ENCODE measurements around the gene CFAP69. TPM values are rescaled to one million over a fixed set of nuclear protein-coding genes. Genes with fewer than 3 reads are reported as not detected.
A peak's percentile ranks its signal among the peaks of the same experiment; 100 is the strongest.
"Not testable (repeated sequence)": the region's sequence is repeated elsewhere in the genome, so short reads cannot be mapped to it uniquely, and the experiment has no call there.

The CFAP69 gene
- total RNA-seq, 1 experiment from 2014 or later, result 2.0 TPM

DNA sequence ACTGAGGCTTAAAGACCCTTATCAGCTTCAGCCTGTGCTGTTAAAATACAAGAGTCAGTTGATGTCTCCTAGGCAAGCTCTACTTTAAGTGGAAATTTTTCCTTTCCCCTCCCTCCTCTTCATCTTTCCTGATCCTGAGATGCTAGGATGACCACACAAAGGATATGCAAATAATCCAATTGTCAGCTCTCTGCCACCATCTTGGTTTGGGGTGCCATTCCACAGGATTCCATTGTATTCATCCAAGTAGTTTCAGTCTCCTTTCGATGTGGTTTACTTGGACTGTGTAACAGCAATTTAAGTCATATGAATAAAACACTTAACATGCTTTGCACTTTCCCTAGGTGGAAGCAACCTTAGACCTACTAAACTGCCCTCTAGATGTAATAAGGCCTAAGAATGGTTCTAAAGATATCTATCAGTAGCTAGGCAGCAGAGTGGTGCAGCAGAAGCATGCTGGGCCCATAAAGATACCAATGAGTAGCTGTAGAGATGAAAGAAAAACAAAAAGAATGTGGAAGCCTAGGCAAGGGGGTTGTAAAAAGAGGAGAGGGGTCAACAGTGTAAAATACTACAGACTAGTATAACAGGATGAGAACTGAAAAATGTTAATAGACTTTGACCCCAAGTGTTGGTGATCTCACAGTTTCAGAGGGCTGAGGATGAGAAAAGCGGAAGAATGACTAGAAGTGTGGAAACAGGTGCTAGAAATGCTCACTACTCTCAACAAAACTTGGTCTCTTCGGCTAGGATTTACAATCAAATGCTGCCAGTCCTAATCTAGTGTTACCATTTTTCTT lies 2.4 kb upstream of the CFAP69 start:
- Histone ChIP-seq H3K4me3 (ENCODE audit: insufficient read depth, low read depth, low read length) (no peak overlapping the region), H3K27me3 (ENCODE audit: control insufficient read depth, insufficient read depth, low read length) (peaks cover 16% of the 10 kb centered on the region), H3K36me3 (replicated peaks; ENCODE audit: control insufficient read depth, insufficient read depth, low read length) (no peaks in the 10 kb centered on the region)
- DNase-seq, result no peak

DNA sequence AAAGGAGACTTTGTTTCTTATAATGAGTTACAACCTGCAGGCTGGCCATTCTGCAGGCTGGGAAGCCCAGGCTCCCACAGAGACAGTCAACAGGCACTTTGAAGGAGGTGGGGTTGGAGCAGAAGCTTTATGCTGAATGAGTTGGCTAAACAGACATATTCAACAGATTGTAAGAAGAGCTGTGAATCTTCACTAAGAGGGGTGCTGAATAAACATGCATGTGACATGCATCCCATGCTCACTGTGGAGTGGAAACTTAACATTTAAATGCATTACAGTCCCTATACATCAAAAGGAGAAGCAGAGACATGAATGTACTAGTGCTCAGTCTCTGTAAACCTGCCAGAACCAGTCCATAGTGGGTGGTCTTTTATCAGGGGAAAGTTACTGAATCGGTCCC lies 1.4 kb upstream of the CFAP69 start:
- H3K27me3 ChIP-seq (ENCODE audit: control insufficient read depth, insufficient read depth, low read length), result peaks cover 16% of the 10 kb centered on the region
- no peaks in the 10 kb centered on the region for H3K36me3 ChIP-seq (replicated peaks; ENCODE audit: control insufficient read depth, insufficient read depth, low read length)
- H3K4me3 ChIP-seq (ENCODE audit: insufficient read depth, low read depth, low read length), result no peak overlapping the region
- no peak for DNase-seq

DNA sequence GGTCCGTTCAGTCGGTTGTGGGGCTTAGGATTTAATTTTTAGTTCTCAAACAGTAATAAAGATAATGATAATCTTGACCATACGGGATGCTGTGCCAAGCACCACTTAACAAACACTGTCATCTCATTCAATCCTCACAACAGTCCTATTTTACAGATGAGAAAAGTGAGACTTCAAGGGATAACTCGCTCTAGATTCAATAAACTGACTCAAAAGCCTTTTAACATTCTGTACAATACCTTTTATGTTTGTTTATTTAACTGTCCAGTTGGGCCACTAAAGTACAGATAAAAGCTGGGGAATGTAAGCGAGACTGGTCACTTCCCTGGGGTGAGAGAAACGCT lies 437 bp upstream of the CFAP69 start:
- no peak for DNase-seq
- Histone ChIP-seq H3K36me3 (replicated peaks; ENCODE audit: control insufficient read depth, insufficient read depth, low read length) (no peaks in the 10 kb centered on the region), H3K4me3 (ENCODE audit: insufficient read depth, low read depth, low read length) (peak overlapping the region; percentile 69), H3K27me3 (ENCODE audit: control insufficient read depth, insufficient read depth, low read length) (peaks cover 16% of the 10 kb centered on the region)

DNA sequence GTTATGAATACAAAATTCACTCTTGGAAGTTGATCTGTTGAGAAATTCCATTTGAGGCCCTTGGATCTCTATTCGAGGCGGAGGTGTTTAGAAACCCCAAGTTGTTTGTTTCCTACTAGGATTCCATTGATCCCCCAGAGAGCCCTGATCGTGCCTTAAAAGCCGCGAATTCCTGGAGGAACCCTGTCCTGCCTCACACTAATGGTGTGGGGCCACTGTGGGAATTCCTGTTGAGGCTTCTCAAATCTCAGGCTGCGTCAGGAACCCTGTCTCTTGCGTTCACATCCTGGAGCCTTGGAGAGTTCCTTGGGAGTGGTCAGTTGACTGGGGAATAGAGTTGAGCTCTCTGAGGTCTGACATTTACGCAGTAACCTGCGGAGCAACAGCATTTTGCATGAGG lies 1.2 kb downstream of the CFAP69 start:
- peaks cover 16% of the 10 kb centered on the region for H3K27me3 ChIP-seq (ENCODE audit: control insufficient read depth, insufficient read depth, low read length)
- H3K36me3 ChIP-seq (replicated peaks; ENCODE audit: control insufficient read depth, insufficient read depth, low read length), result no peaks in the 10 kb centered on the region
- DNase-seq, result peak; percentile 32
- peak overlapping the region; percentile 69 for H3K4me3 ChIP-seq (ENCODE audit: insufficient read depth, low read depth, low read length)

DNA sequence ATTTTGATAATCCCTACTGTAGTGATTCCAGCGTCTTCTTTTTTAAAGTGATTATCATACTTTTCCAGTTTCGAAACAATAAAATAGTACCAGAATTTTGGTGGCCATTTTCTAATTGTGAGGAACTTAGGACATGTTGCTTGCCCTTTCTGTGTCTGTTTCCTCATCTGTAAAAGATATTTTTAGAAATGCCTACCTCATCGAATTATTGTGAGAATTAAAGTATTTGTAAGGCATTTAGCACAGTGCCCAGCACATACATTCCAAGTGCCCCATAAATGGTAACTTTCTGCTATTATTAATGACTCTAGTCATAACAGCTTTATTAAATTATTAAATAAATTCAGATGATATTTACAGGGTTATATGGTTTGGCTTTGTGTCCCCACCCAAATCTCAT lies 3.7 kb downstream of the CFAP69 start:
- Histone ChIP-seq H3K27me3 (ENCODE audit: control insufficient read depth, insufficient read depth, low read length) (peaks cover 13% of the 10 kb centered on the region), H3K4me3 (ENCODE audit: insufficient read depth, low read depth, low read length) (no peak overlapping the region), H3K36me3 (replicated peaks; ENCODE audit: control insufficient read depth, insufficient read depth, low read length) (no peaks in the 10 kb centered on the region)
- DNase-seq, result no peak

DNA sequence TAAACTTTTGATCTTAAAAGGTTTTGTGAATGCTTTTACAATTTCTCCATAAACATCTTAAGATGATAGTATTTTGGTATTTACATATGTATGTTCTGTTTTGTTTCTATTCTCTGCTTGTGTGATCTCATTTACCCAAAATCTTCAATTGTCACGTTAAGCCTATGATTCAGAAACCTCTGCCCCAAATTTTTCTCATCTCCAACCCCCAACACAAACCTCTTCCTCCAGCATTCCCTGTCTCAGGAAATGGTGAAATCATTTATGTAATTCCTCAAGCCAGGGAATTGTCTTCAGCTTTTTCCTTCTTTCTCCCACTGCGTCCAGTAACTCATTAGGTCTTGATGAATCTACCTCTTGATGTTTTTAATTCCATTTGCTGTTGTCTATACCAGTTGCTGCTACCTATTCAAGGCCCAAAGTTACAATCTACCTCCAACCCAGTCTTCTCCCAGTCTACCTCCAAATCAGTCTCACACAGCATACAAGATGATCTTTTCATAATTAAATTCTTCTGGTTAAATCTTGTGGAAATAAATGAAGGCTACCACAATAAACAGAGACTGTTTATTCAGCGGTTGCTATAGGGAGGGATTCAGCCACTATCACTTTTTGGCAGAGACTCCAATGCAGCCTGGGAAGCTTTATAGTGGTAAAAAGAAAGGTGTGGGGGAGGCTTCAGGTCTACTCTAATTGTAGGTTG lies 5.8 kb downstream of the CFAP69 start:
- Histone ChIP-seq H3K27me3 (ENCODE audit: control insufficient read depth, insufficient read depth, low read length) (peaks cover 2% of the 10 kb centered on the region; the same call in 1 of the 2 replicates), H3K4me3 (ENCODE audit: insufficient read depth, low read depth, low read length) (no peak overlapping the region), H3K36me3 (replicated peaks; ENCODE audit: control insufficient read depth, insufficient read depth, low read length) (no peaks in the 10 kb centered on the region)
- DNase-seq, result no peak

DNA sequence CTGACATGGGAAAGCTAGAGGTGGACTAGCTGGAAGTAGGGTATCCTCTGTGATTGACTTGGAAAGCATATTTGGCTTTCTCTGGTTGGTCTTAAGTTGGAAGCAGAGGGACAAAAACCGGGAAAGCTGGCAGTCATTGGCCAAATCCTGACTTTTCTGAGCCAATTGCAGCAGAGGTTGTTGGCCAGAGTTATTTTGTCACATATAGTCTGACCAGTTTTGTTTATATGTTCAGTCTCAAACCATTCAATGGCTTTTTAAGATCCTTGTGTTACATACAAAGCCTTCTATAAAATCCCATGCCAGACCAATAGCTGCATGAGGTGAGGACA lies 6.3 kb downstream of the CFAP69 start:
- Histone ChIP-seq H3K4me3 (ENCODE audit: insufficient read depth, low read depth, low read length) (no peak overlapping the region), H3K27me3 (ENCODE audit: control insufficient read depth, insufficient read depth, low read length) (peaks cover 2% of the 10 kb centered on the region; the same call in 1 of the 2 replicates), H3K36me3 (replicated peaks; ENCODE audit: control insufficient read depth, insufficient read depth, low read length) (no peaks in the 10 kb centered on the region)
- no peak for DNase-seq

DNA sequence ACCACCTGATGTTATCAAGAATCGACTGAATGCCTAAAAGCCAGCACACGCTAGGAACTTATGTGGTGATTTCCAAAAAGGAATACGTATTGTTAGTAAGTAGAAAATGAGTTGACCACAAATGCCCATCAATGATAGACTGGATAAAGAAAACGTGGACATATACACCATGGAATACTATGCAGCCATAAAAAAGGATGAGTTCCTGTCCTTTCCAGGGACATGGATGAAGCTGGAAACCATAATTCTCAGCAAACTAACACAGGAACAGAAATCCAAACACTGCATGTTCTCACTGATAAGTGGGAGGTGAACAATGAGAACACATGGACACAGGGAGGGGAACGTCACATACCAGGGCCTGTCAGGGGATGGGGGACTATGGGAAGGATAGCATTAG lies 11.0 kb downstream of the CFAP69 start:
- H3K36me3 ChIP-seq (replicated peaks; ENCODE audit: control insufficient read depth, insufficient read depth, low read length); DNase-seq; H3K27me3 ChIP-seq (ENCODE audit: control insufficient read depth, insufficient read depth, low read length); H3K4me3 ChIP-seq (ENCODE audit: insufficient read depth, low read depth, low read length): not testable (repeated sequence)

DNA sequence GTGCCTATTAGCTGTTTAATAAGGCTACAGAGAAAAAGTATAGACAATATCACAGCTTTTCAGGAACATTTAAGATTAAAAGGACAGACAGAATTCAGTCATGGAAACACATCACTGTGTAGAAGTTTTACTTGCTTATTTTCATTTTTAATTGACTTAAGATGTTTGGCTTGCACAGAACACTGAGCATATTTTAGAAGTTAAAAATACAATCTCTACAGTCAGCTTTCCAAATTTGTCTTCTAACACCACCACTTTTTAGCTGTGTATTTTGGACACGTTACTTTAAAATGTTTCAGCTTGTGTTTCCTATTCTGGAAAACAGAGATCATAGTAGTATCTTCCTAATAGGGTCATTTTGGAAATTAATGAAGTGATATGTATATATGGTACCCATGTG lies 11.8 kb downstream of the CFAP69 start:
- Histone ChIP-seq H3K36me3 (replicated peaks; ENCODE audit: control insufficient read depth, insufficient read depth, low read length) (no peaks in the 10 kb centered on the region), H3K27me3 (ENCODE audit: control insufficient read depth, insufficient read depth, low read length) (no peaks in the 10 kb centered on the region), H3K4me3 (ENCODE audit: insufficient read depth, low read depth, low read length) (no peak overlapping the region)
- no peak for DNase-seq

DNA sequence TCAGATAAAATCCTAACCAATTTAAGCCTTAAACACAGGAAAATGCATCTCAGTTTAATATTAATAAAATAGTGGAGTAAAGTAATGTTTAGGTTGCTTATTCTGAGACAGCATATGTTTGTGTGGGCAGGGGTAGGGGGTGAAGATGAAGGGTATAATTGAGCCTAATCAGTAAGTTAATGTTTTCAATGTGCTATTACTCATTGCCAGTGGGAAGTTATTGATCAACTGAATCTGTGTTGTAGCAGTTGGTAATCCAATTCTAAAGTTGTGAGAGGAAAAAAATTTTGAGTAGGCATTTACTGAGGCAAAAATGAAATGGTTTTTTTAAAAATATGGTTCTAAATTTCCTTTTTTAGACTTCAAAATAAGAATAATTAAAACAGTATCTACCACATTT lies 16.5 kb downstream of the CFAP69 start:
- no peak for DNase-seq
- H3K4me3 ChIP-seq (ENCODE audit: insufficient read depth, low read depth, low read length), result no peak overlapping the region
- no peaks in the 10 kb centered on the region for H3K27me3 ChIP-seq (ENCODE audit: control insufficient read depth, insufficient read depth, low read length)
- H3K36me3 ChIP-seq (replicated peaks; ENCODE audit: control insufficient read depth, insufficient read depth, low read length), result no peaks in the 10 kb centered on the region

DNA sequence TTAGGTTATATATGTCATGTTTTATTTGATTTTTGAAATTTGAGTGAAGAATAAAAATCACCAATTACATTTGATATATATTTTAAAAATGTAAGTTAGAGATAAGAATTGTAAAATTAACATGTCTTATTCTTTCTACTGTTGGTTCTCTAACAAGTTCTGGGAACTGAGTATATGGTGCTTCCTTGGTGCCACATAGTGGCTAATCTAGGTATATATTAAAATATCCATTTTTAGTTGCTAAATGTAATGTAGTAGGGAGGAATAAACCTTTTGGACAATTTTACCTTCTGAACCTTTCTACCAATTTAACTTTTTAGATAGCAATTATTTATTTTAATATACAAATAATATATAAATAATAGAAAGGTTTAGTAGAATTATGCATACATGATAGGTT lies 17.5 kb downstream of the CFAP69 start:
- H3K4me3 ChIP-seq (ENCODE audit: insufficient read depth, low read depth, low read length), result no peak overlapping the region
- no peaks in the 10 kb centered on the region for H3K27me3 ChIP-seq (ENCODE audit: control insufficient read depth, insufficient read depth, low read length)
- DNase-seq, result no peak
- no peaks in the 10 kb centered on the region for H3K36me3 ChIP-seq (replicated peaks; ENCODE audit: control insufficient read depth, insufficient read depth, low read length)

DNA sequence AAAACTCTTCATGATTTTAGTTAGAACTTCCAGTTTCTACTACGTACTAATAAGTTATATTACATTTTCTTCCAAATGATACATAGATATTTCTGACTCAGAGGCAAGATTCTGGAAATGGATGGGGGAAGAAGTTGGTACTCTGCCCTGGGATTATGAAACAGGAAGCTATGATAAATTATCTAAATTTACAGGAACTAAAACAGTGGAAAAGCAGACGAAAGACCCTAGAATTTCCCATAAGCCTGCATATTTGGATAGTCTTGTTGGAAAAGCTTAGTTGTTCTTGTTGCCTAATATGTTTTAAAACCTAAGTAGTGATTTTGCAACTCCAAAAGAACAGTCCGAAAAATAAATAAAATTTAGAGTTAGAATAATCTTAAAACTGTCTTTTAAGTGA lies 21.8 kb downstream of the CFAP69 start:
- Histone ChIP-seq H3K36me3 (replicated peaks; ENCODE audit: control insufficient read depth, insufficient read depth, low read length) (no peaks in the 10 kb centered on the region), H3K4me3 (ENCODE audit: insufficient read depth, low read depth, low read length) (no peak overlapping the region), H3K27me3 (ENCODE audit: control insufficient read depth, insufficient read depth, low read length) (no peaks in the 10 kb centered on the region)
- DNase-seq, result no peak

DNA sequence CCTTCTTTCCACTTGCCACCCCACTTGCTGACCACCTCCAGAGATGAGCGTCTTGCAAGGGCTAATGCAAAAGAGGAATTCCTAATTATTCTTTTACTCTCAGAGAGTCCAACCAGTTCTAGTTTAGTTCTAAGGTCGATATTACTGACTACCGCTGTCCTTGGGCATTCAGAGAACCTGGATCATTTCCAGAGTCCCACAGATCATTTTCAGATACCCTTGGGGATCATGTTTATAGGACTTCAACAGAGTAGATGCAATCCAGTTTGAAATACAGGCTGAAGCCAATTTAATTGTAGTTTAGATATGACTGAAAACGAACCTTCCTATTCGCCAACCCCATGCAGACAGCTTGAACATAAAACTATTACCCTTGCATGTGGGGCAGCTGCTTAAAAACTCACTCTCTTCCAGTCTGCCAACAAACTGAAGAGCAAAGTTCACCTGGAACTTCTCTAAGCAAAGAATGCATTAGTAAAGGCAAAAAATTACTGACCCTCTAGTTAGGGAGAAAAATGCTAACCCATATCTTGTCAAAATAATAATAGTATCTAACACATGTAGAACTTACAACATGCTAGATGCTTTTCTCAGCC lies 22.4 kb downstream of the CFAP69 start:
- Histone ChIP-seq H3K36me3 (replicated peaks; ENCODE audit: control insufficient read depth, insufficient read depth, low read length) (no peaks in the 10 kb centered on the region), H3K4me3 (ENCODE audit: insufficient read depth, low read depth, low read length) (no peak overlapping the region), H3K27me3 (ENCODE audit: control insufficient read depth, insufficient read depth, low read length) (no peaks in the 10 kb centered on the region)
- DNase-seq, result no peak

DNA sequence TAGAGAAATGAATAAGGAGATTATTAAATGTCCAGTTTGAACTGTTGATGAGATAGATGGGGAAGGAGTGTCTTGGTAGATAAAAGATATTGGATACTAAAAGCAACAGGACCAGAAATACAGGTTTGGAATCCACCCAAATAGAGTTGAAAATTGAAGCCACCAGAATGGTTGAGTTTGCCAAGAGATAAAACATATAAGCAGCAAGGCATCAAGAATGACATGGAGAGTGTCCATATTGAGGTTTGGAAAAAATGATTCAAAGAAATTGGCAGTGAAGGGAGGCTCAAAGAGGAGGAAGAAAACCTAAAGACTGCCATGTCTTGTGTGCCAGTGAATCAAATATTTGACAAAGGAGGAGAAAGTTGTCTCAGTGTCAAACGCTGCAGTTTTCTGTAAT lies 24.2 kb downstream of the CFAP69 start:
- Histone ChIP-seq H3K27me3 (ENCODE audit: control insufficient read depth, insufficient read depth, low read length) (no peaks in the 10 kb centered on the region), H3K4me3 (ENCODE audit: insufficient read depth, low read depth, low read length) (no peak overlapping the region), H3K36me3 (replicated peaks; ENCODE audit: control insufficient read depth, insufficient read depth, low read length) (no peaks in the 10 kb centered on the region)
- DNase-seq, result no peak

DNA sequence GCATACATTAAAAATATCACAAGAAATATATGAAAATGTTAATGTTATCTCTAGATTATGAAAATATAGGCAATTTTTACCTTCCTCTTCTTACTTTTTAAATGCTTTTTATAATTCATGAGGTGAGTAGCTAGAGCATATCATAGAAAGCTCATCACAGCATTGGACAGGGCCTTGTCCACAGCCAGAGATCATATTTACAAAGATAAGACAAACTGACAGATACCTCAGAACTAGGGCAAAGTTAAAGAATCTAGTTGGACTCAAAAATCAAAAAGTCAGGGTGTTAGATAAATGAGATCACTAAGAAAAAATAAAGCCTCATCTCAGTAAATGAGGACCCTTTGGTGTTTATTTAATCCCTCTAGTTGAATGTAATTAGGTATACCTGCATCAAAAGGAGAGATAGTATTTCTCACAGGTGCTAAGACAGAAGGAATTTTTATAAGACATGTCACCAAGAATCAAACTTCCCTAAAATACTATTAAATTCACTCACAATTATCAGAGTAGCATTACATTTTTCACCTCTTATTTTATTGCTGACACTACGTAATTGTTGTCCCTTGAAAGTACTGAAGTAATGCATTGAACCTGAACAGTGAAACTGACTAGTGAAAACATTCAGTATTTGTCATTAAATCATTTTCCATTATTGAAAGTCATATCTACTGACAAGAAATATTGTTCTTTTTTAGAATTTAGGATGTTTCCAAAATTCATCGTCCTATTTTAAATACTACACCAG lies 25.6 kb downstream of the CFAP69 start:
- H3K4me3 ChIP-seq (ENCODE audit: insufficient read depth, low read depth, low read length), result no peak overlapping the region
- no peak for DNase-seq
- H3K36me3 ChIP-seq (replicated peaks; ENCODE audit: control insufficient read depth, insufficient read depth, low read length), result no peaks in the 10 kb centered on the region
- H3K27me3 ChIP-seq (ENCODE audit: control insufficient read depth, insufficient read depth, low read length), result no peaks in the 10 kb centered on the region
